Spleen (tissue), 11 donors: ENCODE data around the gene SLC4A7. TPM values are rescaled to one million over a fixed set of nuclear protein-coding genes. Genes with fewer than 3 reads are reported as not detected.
"Not testable (repeated sequence)": the region's sequence is repeated elsewhere in the genome, so short reads cannot be mapped to it uniquely, and the experiment has no call there.

Source experiments
- DNase-seq: peaks from one replicate; pipeline ENCODE4 v3.0.0-alpha.2; 2020
- H3K27ac ChIP-seq, 8 donors: fragments of 200-600 bp; sonication (generic) in 7 of 8; 1 replicate in 4 of 8; 2 replicates in 4 of 8; pipeline versions ENCODE4 v1.5.0 to v1.8.0; 2016 to 2021; ENCODE audit warnings: inconsistent platforms in 4 of 8, mild to moderate bottlenecking in 4 of 8, moderate library complexity in 1 of 8
- H3K27me3 ChIP-seq, 7 donors: fragments of 200-600 bp; sonication (generic) in 6 of 7; replicated peaks in 1 of 7; 1 replicate in 4 of 7; 2 replicates in 3 of 7; pipeline versions ENCODE4 v1.5.0 to v1.8.0; 2016 to 2021; ENCODE audit warnings: inconsistent platforms in 3 of 7, mild to moderate bottlenecking in 1 of 7
- H3K36me3 ChIP-seq, 6 donors: fragments of 200-600 bp; sonication (generic) in 5 of 6; 1 replicate in 4 of 6; 2 replicates in 2 of 6; pipeline versions ENCODE4 v1.5.0 to v1.8.0; 2016 to 2021; ENCODE audit warnings: inconsistent platforms in 2 of 6
- H3K4me1 ChIP-seq, 6 donors: fragments of 200-600 bp; sonication (generic) in 5 of 6; 1 replicate in 3 of 6; 2 replicates in 3 of 6; pipeline versions ENCODE4 v1.5.0 to v1.8.0; 2016 to 2021; ENCODE audit warnings: inconsistent platforms in 3 of 6
- H3K4me3 ChIP-seq, 8 donors: fragments of 200-600 bp; sonication (generic) in 7 of 8; 1 replicate in 4 of 8; 2 replicates in 4 of 8; pipeline versions ENCODE4 v1.5.0 to v1.8.0; 2016 to 2021; ENCODE audit warnings: inconsistent platforms in 4 of 8, mild to moderate bottlenecking in 4 of 8, moderate library complexity in 2 of 8
- H3K9me3 ChIP-seq, 8 donors: fragments of 200-600 bp; sonication (generic) in 7 of 8; 1 replicate in 4 of 8; 2 replicates in 4 of 8; pipeline versions ENCODE4 v1.5.0 to v1.8.0; 2016 to 2021; ENCODE audit warnings: inconsistent platforms in 4 of 8
- CTCF ChIP-seq, 11 experiments: fragments of 200-600 bp in 7 of 11; fragments of 450-650 bp in 4 of 11; sonication (generic) in 4 of 11; IDR thresholded peaks in 8 of 11; conservative IDR thresholded peaks in 3 of 11; 1 replicate in 7 of 11; 2 replicates in 4 of 11; pipeline versions ENCODE4 v1.4.0 to v1.8.0; 2016 to 2021; ENCODE audit warnings: antibody characterized with exemption in 11 of 11, inconsistent platforms in 4 of 11, mild to moderate bottlenecking in 1 of 11
- POLR2A ChIP-seq, 3 donors: fragments of 450-650 bp; IDR thresholded peaks; one replicate each; pipeline ENCODE4 v1.5.1; 2017; ENCODE audit warnings: antibody characterized with exemption in 3 of 3, mild to moderate bottlenecking in 1 of 3
- POLR2AphosphoS5 ChIP-seq, 3 donors: sonication (generic); formaldehyde crosslinking; IDR thresholded peaks; one replicate each; pipeline ENCODE4 v1.5.1; 2017; ENCODE audit warnings: antibody characterized with exemption in 3 of 3
- WGBS, 5 donors: extraction: QIAGEN DNeasy Blood & Tissue Kit in 3 of 5; methylation state at CpG; one replicate each; pipeline versions ENCODE4 v1.1.5 to v1.1.7; 2013 to 2018; 5-methylcytosine and 5-hydroxymethylcytosine counted together
- intact Hi-C: fragments of 100-400 bp; cut with DNase I; formaldehyde crosslinking; loops from one replicate; pipeline ENCODE4 v1.15.0; 2023; ENCODE audit warnings: low total_unique reads
- polyA plus RNA-seq, 3 donors: library from polyadenylated mRNA; stranded (reverse); fragments of 200-250 nt; gene quantifications; one replicate each; pipeline ENCODE4 v1.2.1, GENCODE V29; 2013
- total RNA-seq, 7 donors: library from RNA; depleted of rRNA in 3 of 7; stranded (reverse); fragments of >200 nt in 3 of 7; fragmentation: NEBNext Ultra II Directional in 4 of 7; extraction: Animal tissue kit (Norgen Biotek cat#: 25700) in 4 of 7; gene quantifications; one replicate each; pipeline versions ENCODE4 v1.1.0 to v1.2.1, GENCODE V29; 2016 to 2021
- donor health status: healthy with polysubstance abuse.
- donor health status: DM: no; HTN: no; CAD: no; lungs with moderate emphysema.
- donor health status: DM: no; HTN: no; CAD: no.
- donor health status: Bipolar disorder and iron deficiency.
- donor health status: healthy.
- donor health status: DM: no; HTN: no; CAD: no.
- donor health status: DM: yes; HTN: yes; CAD: no.

Gene SLC4A7
- total and polyA plus RNA-seq, 10 donors: 5.7 to 62.3 (median 38.9) TPM

- DNase-seq: no peak
- intact Hi-C loops: no loop called here
- Histone ChIP-seq H3K4me3 (no peak overlapping the region), H3K27ac (no peak overlapping the region), H3K36me3 (no peaks in the 10 kb centered on the region), H3K27me3 (no peaks in the 10 kb centered on the region), H3K9me3 (peaks cover 0 to 8% (median 0%) of the 10 kb centered on the region in 8 donors), H3K4me1 (no peaks in the 10 kb centered on the region)
- no peak for TF ChIP-seq POLR2A (IDR thresholded peaks at IDR 0.05)
- no peak for TF ChIP-seq POLR2AphosphoS5 (IDR thresholded peaks at IDR 0.05)
- no peak for TF ChIP-seq CTCF (IDR thresholded peaks at IDR 0.05 in 8 of 11, conservative IDR thresholded peaks at IDR 0.05 in 3 of 11)
- 89 to 94% (median 90%) methylated on average over 1 of the region's 1 CpG for WGBS, 5 donors
Measured at GRCh38 chr3:27335571-27335970, 148.6 kb downstream of the SLC4A7 start.

- no peaks in the 10 kb centered on the region for H3K4me1 ChIP-seq
- intact Hi-C loops: no loop called here
- no peak overlapping the region for H3K27ac ChIP-seq
- no peaks in the 10 kb centered on the region for H3K27me3 ChIP-seq
- no peak for DNase-seq
- H3K4me3 ChIP-seq: no peak overlapping the region
- no peaks in the 10 kb centered on the region for H3K36me3 ChIP-seq
- peaks cover 0 to 12% (median 6%) of the 10 kb centered on the region in 8 donors for H3K9me3 ChIP-seq
- TF ChIP-seq POLR2AphosphoS5 (IDR thresholded peaks at IDR 0.05): no peak
- TF ChIP-seq CTCF (IDR thresholded peaks at IDR 0.05 in 8 of 11, conservative IDR thresholded peaks at IDR 0.05 in 3 of 11): no peak
- TF ChIP-seq POLR2A (IDR thresholded peaks at IDR 0.05): no peak
Measured at GRCh38 chr3:27333843-27334242, 150.3 kb downstream of the SLC4A7 start.

- intact Hi-C loops, H3K27ac ChIP-seq, DNase-seq, H3K36me3 ChIP-seq, H3K4me1 ChIP-seq, H3K27me3 ChIP-seq, H3K4me3 ChIP-seq: not testable (repeated sequence)
- WGBS, 5 donors: 91 to 98% (median 95%) methylated on average over 4 of the region's 4 CpGs
- peaks cover 0 to 13% (median 8%) of the 10 kb centered on the region in 8 donors for H3K9me3 ChIP-seq
Measured at GRCh38 chr3:27328982-27329762, 155.0 kb downstream of the SLC4A7 start.

GRCh38 chr3:27326629-27327545 lies 157.3 kb downstream of the SLC4A7 start:
- intact Hi-C loops: no loop called here
- H3K4me1 ChIP-seq: no peaks in the 10 kb centered on the region
- H3K36me3 ChIP-seq: no peaks in the 10 kb centered on the region
- H3K9me3 ChIP-seq: peaks cover 0 to 13% (median 8%) of the 10 kb centered on the region in 8 donors
- no peaks in the 10 kb centered on the region for H3K27me3 ChIP-seq
- TF ChIP-seq POLR2A (IDR thresholded peaks at IDR 0.05): no peak
- no peak for TF ChIP-seq CTCF (IDR thresholded peaks at IDR 0.05 in 8 of 11, conservative IDR thresholded peaks at IDR 0.05 in 3 of 11)
- TF ChIP-seq POLR2AphosphoS5 (IDR thresholded peaks at IDR 0.05): no peak
- no peak overlapping the region for H3K4me3 ChIP-seq
- 81 to 89% (median 85%) methylated on average over 8 of the region's 8 CpGs for WGBS, 5 donors
- no peak for DNase-seq
- H3K27ac ChIP-seq: no peak overlapping the region
